ENCODE results near the gene INHBE. TPM values are rescaled to one million over a fixed set of nuclear protein-coding genes. Genes with fewer than 3 reads are reported as not detected.

The INHBE gene
- total RNA-seq, 4 donors from 2014 or later, result not detected

- no peak for TF ChIP-seq CTCF (IDR thresholded peaks at IDR 0.05; ENCODE audit: low read depth)
Observed at GRCh38 chr12:57434517-57435223, 20.4 kb upstream of the INHBE start, which contains the start of gene INHBC. INHBC (plus strand) TSS chr12:57434784; CDS start chr12:57434887, 103 bp downstream.

GRCh38 chr12:57435293-57435692 is 19.8 kb upstream of the INHBE start:
- TF ChIP-seq CTCF (IDR thresholded peaks at IDR 0.05; ENCODE audit: low read depth), result no peak

- no peak for TF ChIP-seq CTCF (IDR thresholded peaks at IDR 0.05; ENCODE audit: low read depth)
Observed at GRCh38 chr12:57438400-57438799, 16.7 kb upstream of the INHBE start.

- no peak for TF ChIP-seq CTCF (IDR thresholded peaks at IDR 0.05; ENCODE audit: low read depth)
Observed at GRCh38 chr12:57439762-57440266, 15.3 kb upstream of the INHBE start.

GRCh38 chr12:57441846-57442427 is 13.2 kb upstream of the INHBE start:
- no peak for TF ChIP-seq CTCF (IDR thresholded peaks at IDR 0.05; ENCODE audit: low read depth)

GRCh38 chr12:57444744-57445143 is 10.4 kb upstream of the INHBE start:
- no peak for TF ChIP-seq CTCF (IDR thresholded peaks at IDR 0.05; ENCODE audit: low read depth)

GRCh38 chr12:57446292-57446960 is 8.7 kb upstream of the INHBE start:
- TF ChIP-seq CTCF (IDR thresholded peaks at IDR 0.05; ENCODE audit: low read depth), result no peak

Measured in subcutaneous adipose tissue (tissue), 4 donors.